A673 (cell line): Measurements from ENCODE around the gene TMTC2.

Source experiments
- EZH2 ChIP-seq: fragments of 200-600 bp; sonication (generic); IDR thresholded peaks from 2 replicates; pipeline ENCODE4 v1.6.1; 2017; ENCODE audit warnings: borderline replicate concordance, low read depth, mild to moderate bottlenecking, mixed read lengths, antibody characterized with exemption, low read length; ENCODE audit not compliant: poor library complexity, severe bottlenecking
- TF ChIP-seq, protein P1 (sequence below): fragments of 300-800, 200-600 bp; sonication (generic); conservative IDR thresholded peaks from 2 replicates; pipeline ENCODE4 v1.5.1; 2017; ENCODE audit warnings: low read depth, mild to moderate bottlenecking, antibody characterized with exemption, low read length, moderate library complexity, mixed read lengths

DNA sequence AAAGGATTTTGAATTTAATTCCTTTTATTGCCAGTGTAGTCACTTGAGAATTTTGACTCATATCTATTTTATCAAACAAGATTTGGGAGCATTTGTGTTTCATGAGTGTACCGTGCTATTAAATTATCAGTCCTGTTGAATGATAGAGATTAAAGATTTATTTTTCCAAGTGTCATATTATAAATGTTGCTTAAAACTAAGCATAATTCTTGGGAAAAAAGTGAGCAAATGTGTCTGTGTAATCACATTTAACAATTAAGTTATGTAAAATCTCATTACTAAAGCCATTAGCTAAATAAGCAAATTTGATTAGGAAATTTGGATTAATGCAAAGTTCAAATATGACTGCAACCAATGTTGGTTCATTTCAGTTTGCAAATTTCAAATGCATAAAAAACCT lies 266.7 kb downstream of the TMTC2 start:
- TF ChIP-seq, protein P1, sequence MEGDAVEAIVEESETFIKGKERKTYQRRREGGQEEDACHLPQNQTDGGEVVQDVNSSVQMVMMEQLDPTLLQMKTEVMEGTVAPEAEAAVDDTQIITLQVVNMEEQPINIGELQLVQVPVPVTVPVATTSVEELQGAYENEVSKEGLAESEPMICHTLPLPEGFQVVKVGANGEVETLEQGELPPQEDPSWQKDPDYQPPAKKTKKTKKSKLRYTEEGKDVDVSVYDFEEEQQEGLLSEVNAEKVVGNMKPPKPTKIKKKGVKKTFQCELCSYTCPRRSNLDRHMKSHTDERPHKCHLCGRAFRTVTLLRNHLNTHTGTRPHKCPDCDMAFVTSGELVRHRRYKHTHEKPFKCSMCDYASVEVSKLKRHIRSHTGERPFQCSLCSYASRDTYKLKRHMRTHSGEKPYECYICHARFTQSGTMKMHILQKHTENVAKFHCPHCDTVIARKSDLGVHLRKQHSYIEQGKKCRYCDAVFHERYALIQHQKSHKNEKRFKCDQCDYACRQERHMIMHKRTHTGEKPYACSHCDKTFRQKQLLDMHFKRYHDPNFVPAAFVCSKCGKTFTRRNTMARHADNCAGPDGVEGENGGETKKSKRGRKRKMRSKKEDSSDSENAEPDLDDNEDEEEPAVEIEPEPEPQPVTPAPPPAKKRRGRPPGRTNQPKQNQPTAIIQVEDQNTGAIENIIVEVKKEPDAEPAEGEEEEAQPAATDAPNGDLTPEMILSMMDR, result no peak
- no peak for TF ChIP-seq EZH2
